ENCODE results near the gene LAMB4.

The LAMB4 gene

DNA sequence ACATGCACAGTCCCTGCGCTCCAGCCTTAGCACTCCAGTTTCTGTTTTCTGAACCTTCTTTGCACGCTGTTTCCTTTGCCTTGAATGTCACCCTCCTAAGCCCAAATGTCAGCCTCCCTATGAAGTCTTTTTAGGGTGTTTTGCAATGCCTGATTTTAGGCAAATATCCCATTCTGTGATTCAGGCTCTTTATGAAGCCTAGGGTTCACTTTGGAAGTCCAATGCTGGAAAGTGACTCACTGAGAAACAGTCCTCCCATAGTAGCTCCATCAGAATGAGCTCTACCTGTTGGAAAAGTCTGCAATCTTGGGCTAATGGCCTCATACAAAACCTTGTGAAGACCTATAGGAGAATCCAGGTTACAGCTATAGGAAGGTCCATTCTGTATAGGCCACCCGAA lies 5.3 kb downstream of the LAMB4 start:
- no peak overlapping the region for H3K4me3 ChIP-seq (ENCODE audit: low read depth, low read length)
- no peak for TF ChIP-seq POLR2A (IDR thresholded peaks at IDR 0.05; ENCODE audit: extremely low read depth, insufficient read length)
- no peak for DNase-seq (ENCODE audit: low read depth)

DNA sequence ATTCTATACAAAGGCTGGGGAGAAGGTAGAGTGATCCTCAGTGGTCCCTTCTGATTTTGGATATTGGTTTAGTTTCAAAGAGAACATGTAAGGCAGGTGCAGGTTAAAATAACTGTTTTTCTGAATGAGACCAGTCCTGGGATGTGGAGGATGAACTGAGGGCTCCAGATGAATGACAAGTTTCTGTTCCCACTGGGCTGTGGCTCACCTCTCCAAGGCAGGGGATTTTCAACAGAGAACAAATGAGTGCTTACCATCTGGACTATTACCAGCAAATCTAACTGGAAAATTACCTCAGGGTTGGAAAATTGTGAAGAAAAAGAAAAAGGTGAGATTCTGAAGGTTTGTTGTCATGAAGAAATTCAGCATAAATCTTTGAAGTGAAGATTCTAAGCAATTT lies 8.0 kb downstream of the LAMB4 start:
- H3K4me3 ChIP-seq (ENCODE audit: low read depth, low read length), result no peak overlapping the region
- TF ChIP-seq POLR2A (IDR thresholded peaks at IDR 0.05; ENCODE audit: extremely low read depth, insufficient read length) (no peak), MYC (IDR thresholded peaks at IDR 0.05; ENCODE audit: low read depth, low read length) (no peak)
- TF ChIP-seq, protein P1, sequence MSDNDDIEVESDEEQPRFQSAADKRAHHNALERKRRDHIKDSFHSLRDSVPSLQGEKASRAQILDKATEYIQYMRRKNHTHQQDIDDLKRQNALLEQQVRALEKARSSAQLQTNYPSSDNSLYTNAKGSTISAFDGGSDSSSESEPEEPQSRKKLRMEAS (IDR thresholded peaks at IDR 0.05; ENCODE audit: low read depth, low read length), result no peak
- TF ChIP-seq, protein P2, sequence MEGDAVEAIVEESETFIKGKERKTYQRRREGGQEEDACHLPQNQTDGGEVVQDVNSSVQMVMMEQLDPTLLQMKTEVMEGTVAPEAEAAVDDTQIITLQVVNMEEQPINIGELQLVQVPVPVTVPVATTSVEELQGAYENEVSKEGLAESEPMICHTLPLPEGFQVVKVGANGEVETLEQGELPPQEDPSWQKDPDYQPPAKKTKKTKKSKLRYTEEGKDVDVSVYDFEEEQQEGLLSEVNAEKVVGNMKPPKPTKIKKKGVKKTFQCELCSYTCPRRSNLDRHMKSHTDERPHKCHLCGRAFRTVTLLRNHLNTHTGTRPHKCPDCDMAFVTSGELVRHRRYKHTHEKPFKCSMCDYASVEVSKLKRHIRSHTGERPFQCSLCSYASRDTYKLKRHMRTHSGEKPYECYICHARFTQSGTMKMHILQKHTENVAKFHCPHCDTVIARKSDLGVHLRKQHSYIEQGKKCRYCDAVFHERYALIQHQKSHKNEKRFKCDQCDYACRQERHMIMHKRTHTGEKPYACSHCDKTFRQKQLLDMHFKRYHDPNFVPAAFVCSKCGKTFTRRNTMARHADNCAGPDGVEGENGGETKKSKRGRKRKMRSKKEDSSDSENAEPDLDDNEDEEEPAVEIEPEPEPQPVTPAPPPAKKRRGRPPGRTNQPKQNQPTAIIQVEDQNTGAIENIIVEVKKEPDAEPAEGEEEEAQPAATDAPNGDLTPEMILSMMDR (IDR thresholded peaks at IDR 0.05; ENCODE audit: low read depth, low read length), result no peak
- DNase-seq (ENCODE audit: low read depth), result no peak

DNA sequence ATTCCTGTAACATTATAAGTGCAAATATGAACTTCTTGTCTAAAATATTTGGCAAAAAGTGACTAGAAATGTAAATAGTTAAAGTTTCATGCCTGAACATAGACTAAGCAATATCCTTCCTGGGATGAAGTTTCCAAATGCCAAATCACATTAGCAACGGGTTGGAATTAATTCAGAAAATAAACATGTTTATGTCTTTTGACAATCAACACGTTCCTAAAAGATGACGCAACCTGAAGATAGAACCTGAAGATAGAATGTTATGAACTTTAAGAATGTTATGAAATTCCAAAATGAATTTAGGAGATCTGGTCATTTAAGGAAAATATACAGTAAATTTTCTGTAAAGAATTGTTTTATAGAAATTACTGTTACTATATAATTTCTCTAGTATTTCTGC lies 9.2 kb downstream of the LAMB4 start:
- H3K4me3 ChIP-seq (ENCODE audit: low read depth, low read length), result no peak overlapping the region
- no peak for DNase-seq (ENCODE audit: low read depth)
- TF ChIP-seq, protein P1 (IDR thresholded peaks at IDR 0.05; ENCODE audit: low read depth, low read length), result no peak
- TF ChIP-seq, protein P2 (IDR thresholded peaks at IDR 0.05; ENCODE audit: low read depth, low read length), result no peak
- TF ChIP-seq POLR2A (IDR thresholded peaks at IDR 0.05; ENCODE audit: extremely low read depth, insufficient read length) (no peak), MYC (IDR thresholded peaks at IDR 0.05; ENCODE audit: low read depth, low read length) (no peak)

DNA sequence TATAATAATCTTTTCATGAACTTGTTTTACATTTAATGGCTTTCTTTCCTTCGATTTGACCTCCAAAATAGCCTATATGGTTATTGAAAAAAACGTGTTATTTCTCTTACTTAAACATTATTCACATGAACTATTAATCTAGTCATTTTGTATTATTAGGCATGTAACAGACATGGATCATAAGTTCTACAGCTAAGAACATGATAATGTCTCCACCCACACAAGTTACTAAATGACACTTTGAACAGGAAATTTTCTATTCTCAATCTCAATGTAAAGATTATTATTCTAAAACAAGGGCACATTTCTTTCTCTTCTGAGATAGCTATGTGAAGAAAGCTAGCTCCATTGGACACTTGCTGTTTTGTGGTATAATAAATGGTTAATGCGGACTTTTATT lies 10.0 kb downstream of the LAMB4 start:
- TF ChIP-seq, protein P1 (IDR thresholded peaks at IDR 0.05; ENCODE audit: low read depth, low read length), result no peak
- TF ChIP-seq POLR2A (IDR thresholded peaks at IDR 0.05; ENCODE audit: extremely low read depth, insufficient read length), result no peak
- TF ChIP-seq MYC (IDR thresholded peaks at IDR 0.05; ENCODE audit: low read depth, low read length), result no peak
- TF ChIP-seq, protein P2 (IDR thresholded peaks at IDR 0.05; ENCODE audit: low read depth, low read length), result no peak
- no peak for DNase-seq (ENCODE audit: low read depth)
- no peak overlapping the region for H3K4me3 ChIP-seq (ENCODE audit: low read depth, low read length)

DNA sequence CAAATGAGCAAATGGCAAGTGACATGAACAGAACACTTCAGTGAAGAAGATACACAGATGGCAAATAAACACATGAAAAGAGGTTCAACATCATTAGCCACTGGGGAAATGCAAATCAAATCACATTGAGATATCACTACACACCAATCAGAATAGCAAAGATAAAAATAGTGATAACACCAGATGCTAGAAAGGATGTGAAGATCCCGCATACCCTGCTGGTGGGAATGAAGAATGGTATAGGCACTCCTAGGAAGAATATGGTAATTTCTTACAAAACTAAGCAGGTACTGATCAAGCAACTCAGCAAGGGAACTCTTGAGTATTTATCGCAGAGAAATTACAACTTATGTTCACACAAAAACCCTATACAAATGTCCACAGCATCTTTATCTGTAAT lies 11.2 kb downstream of the LAMB4 start:
- H3K4me3 ChIP-seq (ENCODE audit: low read depth, low read length), result no peak overlapping the region
- TF ChIP-seq, protein P1 (IDR thresholded peaks at IDR 0.05; ENCODE audit: low read depth, low read length), result no peak
- TF ChIP-seq MYC (IDR thresholded peaks at IDR 0.05; ENCODE audit: low read depth, low read length), result no peak
- TF ChIP-seq, protein P2 (IDR thresholded peaks at IDR 0.05; ENCODE audit: low read depth, low read length), result no peak
- no peak for TF ChIP-seq POLR2A (IDR thresholded peaks at IDR 0.05; ENCODE audit: extremely low read depth, insufficient read length)

DNA sequence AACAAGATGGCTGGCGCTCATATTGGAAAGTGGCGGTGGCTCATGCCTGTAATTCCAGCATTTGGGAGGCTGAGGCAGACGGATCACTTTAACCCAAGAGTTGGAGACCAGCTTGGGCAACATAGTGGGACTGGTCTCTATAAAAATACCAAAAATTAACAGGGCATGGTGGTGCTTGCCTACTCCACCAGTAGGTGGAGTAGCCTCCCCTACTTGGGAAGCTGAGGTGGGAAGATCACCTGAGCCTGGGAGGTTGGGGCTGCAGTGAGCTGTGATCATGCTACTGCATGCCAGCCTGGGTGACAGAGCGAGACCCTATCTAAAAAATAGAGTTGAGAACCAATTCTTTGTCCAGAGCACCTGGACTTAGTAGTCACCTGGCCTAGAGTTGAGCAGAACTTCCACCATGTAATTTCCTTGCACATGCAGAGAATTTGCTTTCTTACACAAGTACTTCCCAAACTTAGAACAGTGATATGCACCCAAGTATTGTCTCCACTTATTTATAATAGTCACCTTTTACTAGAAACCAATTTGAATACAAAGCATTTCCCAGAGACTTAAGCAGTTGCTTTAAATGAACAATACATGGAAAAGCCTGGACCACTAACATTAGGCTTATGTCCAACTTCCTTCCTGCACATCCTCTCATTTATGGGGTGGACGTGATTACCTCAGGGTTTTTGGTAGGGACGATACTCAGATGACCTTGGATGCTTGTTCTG lies 15.9 kb downstream of the LAMB4 start:
- H3K4me3 ChIP-seq (ENCODE audit: low read depth, low read length), result no peak overlapping the region
- TF ChIP-seq, protein P2 (IDR thresholded peaks at IDR 0.05; ENCODE audit: low read depth, low read length), result peak; percentile 83
- no peak for TF ChIP-seq MYC (IDR thresholded peaks at IDR 0.05; ENCODE audit: low read depth, low read length)
- DNase-seq (ENCODE audit: low read depth), result peak; percentile 50

More for the DNA sequence above, 11.2 kb downstream of the LAMB4 start:
- DNase-seq (ENCODE audit: low read depth), result no peak

Data from NB4 (cell line).